OCI-LY1 (cell line): ENCODE measurements around the gene SLC9A8.

Experiments used
- EZH2 ChIP-seq: fragments of 200-600 bp; sonication (generic), shearing (Covaris generic); IDR thresholded peaks from 2 replicates; pipeline ENCODE4 v1.8.0; 2017; ENCODE audit warnings: borderline replicate concordance, mixed run types, mild to moderate bottlenecking, antibody characterized with exemption, low read length, moderate library complexity, mixed read lengths
- TF ChIP-seq, protein P1 (sequence below): fragments of 200-600 bp; sonication (generic), shearing (Covaris generic); IDR thresholded peaks from 2 replicates; pipeline ENCODE4 v1.5.1; 2017; ENCODE audit warnings: mild to moderate bottlenecking, antibody characterized with exemption, low read length, moderate library complexity, mixed read lengths

DNA sequence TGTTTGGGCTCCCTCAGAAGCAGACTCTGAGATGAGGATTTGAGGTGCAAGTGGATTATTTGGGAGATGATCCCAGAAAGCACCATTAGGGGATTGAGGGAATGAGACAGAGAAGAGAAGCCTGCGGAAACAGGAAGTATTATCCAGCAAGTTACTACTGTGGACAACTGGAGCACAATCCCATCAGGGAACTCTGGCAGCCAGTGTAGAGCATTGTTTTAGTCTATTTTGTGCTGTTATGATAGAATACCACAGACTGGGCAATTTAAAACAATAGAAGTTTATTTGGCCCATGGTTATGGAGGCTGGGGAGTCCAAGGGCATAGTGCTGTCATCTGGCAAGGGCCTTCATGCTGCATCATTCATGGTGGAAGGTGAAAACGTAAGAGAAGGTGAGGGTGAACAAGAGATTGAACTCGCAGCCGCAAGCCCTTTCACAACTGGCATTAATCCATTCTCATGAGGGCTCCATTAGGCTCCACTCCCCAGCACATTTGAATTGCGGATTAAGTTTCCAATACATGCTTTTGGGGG lies 43.5 kb upstream of the SLC9A8 start:
- TF ChIP-seq, protein P1, sequence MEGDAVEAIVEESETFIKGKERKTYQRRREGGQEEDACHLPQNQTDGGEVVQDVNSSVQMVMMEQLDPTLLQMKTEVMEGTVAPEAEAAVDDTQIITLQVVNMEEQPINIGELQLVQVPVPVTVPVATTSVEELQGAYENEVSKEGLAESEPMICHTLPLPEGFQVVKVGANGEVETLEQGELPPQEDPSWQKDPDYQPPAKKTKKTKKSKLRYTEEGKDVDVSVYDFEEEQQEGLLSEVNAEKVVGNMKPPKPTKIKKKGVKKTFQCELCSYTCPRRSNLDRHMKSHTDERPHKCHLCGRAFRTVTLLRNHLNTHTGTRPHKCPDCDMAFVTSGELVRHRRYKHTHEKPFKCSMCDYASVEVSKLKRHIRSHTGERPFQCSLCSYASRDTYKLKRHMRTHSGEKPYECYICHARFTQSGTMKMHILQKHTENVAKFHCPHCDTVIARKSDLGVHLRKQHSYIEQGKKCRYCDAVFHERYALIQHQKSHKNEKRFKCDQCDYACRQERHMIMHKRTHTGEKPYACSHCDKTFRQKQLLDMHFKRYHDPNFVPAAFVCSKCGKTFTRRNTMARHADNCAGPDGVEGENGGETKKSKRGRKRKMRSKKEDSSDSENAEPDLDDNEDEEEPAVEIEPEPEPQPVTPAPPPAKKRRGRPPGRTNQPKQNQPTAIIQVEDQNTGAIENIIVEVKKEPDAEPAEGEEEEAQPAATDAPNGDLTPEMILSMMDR = no peak
- TF ChIP-seq EZH2 = no peak
